ENCODE data around the gene WSCD2.

- TF ChIP-seq CTCF (conservative IDR thresholded peaks at IDR 0.05) (no peak), ZFX (IDR thresholded peaks at IDR 0.05) (no peak)
These were observed 49.4 kb upstream of the WSCD2 start for GRCh38 chr12:108079721-108080120.

All from C4-2B (cell line).